ENCODE measurements around the gene POMGNT2.

DNA sequence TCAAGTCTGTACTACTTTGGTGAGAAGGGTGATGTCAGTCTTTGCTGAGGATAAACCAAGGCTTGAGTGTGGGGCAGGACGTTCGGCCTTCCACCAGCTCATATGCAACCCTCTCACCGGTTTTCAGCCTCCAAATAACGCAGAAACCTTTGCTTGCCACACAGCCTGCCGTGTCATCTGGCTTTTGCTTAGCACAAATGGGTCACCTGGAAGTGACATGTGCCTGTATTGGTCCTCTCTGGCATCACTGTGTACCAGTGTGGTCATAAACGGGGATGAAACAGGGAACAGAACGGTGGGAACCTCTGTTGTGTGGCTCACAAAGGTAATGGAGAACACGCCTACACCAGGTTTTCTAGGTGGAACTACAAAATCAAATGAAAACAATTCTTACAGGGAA lies 7.1 kb downstream of the POMGNT2 start:
- TF ChIP-seq, protein P1, sequence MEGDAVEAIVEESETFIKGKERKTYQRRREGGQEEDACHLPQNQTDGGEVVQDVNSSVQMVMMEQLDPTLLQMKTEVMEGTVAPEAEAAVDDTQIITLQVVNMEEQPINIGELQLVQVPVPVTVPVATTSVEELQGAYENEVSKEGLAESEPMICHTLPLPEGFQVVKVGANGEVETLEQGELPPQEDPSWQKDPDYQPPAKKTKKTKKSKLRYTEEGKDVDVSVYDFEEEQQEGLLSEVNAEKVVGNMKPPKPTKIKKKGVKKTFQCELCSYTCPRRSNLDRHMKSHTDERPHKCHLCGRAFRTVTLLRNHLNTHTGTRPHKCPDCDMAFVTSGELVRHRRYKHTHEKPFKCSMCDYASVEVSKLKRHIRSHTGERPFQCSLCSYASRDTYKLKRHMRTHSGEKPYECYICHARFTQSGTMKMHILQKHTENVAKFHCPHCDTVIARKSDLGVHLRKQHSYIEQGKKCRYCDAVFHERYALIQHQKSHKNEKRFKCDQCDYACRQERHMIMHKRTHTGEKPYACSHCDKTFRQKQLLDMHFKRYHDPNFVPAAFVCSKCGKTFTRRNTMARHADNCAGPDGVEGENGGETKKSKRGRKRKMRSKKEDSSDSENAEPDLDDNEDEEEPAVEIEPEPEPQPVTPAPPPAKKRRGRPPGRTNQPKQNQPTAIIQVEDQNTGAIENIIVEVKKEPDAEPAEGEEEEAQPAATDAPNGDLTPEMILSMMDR (IDR thresholded peaks at IDR 0.05), result no peak
- no peak for TF ChIP-seq RAD21 (IDR thresholded peaks at IDR 0.05; ENCODE audit: low read length)
- TF ChIP-seq, protein P2, sequence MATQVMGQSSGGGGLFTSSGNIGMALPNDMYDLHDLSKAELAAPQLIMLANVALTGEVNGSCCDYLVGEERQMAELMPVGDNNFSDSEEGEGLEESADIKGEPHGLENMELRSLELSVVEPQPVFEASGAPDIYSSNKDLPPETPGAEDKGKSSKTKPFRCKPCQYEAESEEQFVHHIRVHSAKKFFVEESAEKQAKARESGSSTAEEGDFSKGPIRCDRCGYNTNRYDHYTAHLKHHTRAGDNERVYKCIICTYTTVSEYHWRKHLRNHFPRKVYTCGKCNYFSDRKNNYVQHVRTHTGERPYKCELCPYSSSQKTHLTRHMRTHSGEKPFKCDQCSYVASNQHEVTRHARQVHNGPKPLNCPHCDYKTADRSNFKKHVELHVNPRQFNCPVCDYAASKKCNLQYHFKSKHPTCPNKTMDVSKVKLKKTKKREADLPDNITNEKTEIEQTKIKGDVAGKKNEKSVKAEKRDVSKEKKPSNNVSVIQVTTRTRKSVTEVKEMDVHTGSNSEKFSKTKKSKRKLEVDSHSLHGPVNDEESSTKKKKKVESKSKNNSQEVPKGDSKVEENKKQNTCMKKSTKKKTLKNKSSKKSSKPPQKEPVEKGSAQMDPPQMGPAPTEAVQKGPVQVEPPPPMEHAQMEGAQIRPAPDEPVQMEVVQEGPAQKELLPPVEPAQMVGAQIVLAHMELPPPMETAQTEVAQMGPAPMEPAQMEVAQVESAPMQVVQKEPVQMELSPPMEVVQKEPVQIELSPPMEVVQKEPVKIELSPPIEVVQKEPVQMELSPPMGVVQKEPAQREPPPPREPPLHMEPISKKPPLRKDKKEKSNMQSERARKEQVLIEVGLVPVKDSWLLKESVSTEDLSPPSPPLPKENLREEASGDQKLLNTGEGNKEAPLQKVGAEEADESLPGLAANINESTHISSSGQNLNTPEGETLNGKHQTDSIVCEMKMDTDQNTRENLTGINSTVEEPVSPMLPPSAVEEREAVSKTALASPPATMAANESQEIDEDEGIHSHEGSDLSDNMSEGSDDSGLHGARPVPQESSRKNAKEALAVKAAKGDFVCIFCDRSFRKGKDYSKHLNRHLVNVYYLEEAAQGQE (IDR thresholded peaks at IDR 0.05; ENCODE audit: low read depth, low read length), result no peak
- TF ChIP-seq GABPA (IDR thresholded peaks at IDR 0.05; ENCODE audit: low read depth), result no peak
